H1 (cell line): Measurements from ENCODE around the gene TUBAL3. TPM values are rescaled to one million over a fixed set of nuclear protein-coding genes. Genes with fewer than 3 reads are reported as not detected.

Source experiments
- EGR1 ChIP-seq: IDR thresholded peaks from 2 replicates; pipeline ENCODE4 v1.6.1; 2011; ENCODE audit warnings: low read depth, low read length, borderline replicate concordance
- HDAC6 ChIP-seq: IDR thresholded peaks from one replicate; pipeline ENCODE4 v1.7.1; 2012; ENCODE audit warnings: low read depth, mild to moderate bottlenecking, inconsistent platforms, low read length, moderate library complexity
- SAP30 ChIP-seq: fragments of 300-600 bp; sonication (generic); IDR thresholded peaks from 2 replicates; pipeline ENCODE4 v1.7.1; 2012; ENCODE audit warnings: low read length, moderate library complexity, mild to moderate bottlenecking, inconsistent platforms; ENCODE audit not compliant: insufficient read depth, insufficient replicate concordance
- polyA plus RNA-seq, 7 experiments: library from polyadenylated mRNA; depleted of rRNA in 3 of 7; stranded (reverse) in 5 of 7; unstranded in 2 of 7; fragments of >200 nt in 5 of 7; fragments of 200-250 nt in 2 of 7; gene quantifications; 1 replicate in 5 of 7; 2 replicates in 1 of 7; 4 replicates in 1 of 7; pipeline versions ENCODE4 v1.2.1 to v1.2.3, GENCODE V29; 2011 to 2013; ENCODE audit warnings: missing spikeins in 2 of 7, mixed read lengths in 2 of 7
- total RNA-seq: library from RNA; stranded (reverse); fragmentation: NEBNext Ultra II Directional; extraction: Animal tissue kit (Norgen Biotek cat#: 25700); gene quantifications from 2 replicates; pipeline ENCODE4 v1.2.1, GENCODE V29; 2021

Gene TUBAL3
- total and polyA plus RNA-seq, 2 of the 8 experiments (the other 6 are each of a cell fraction or from before 2014, with no cell fraction given): 0.17 TPM; not detected in 1

DNA sequence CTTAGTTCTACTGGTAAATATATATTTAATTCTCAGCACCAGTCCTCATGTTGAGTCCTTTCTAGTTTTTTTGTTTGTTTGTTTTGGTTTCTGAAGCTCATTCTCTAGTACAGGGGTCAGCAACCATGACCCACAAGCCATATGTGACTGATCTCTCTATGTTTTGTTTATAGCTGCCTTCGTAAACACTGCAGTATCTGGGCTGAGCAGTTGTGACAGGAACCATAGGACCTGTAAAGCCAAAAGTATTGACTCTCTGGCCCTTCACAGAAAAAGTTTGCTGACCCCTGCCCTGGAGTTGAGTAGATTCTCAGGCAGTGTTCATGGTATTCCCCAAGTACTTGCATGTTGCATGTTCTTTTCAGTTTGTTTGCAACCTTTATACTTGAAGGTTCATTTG, 28.6 kb upstream of the TUBAL3 start (continued):
- TF ChIP-seq EGR1 (no peak), HDAC6 (no peak), SAP30 (no peak)
